Skeletal muscle tissue (tissue), 4 donors: ENCODE data around the gene LIPM. TPM values are rescaled to one million over a fixed set of nuclear protein-coding genes. Genes with fewer than 3 reads are reported as not detected.

Experiments used
- H3K27ac ChIP-seq: one replicate; pipeline ENCODE4 v1.7.0; 2013; ENCODE audit warnings: mild to moderate bottlenecking, low read depth, low read length, inconsistent platforms
- H3K27me3 ChIP-seq, 3 donors: one replicate each; pipeline ENCODE4 v1.7.0; 2013; ENCODE audit warnings: low read length in 3 of 3; ENCODE audit not compliant: control insufficient read depth in 3 of 3, insufficient read depth in 3 of 3
- H3K36me3 ChIP-seq, 3 donors: one replicate each; pipeline ENCODE4 v1.7.0; 2013; ENCODE audit warnings: low read length in 3 of 3; ENCODE audit not compliant: control insufficient read depth in 3 of 3, insufficient read depth in 3 of 3
- H3K4me1 ChIP-seq, 3 donors: one replicate each; pipeline ENCODE4 v1.7.0; 2013; ENCODE audit warnings: low read length in 3 of 3, mild to moderate bottlenecking in 3 of 3; ENCODE audit not compliant: control insufficient read depth in 3 of 3, insufficient read depth in 3 of 3
- H3K4me3 ChIP-seq, 3 donors: one replicate each; pipeline ENCODE4 v1.7.0; 2013; ENCODE audit warnings: low read length in 3 of 3
- H3K9ac ChIP-seq, 3 donors: one replicate each; pipeline ENCODE4 v1.7.0; 2013; ENCODE audit warnings: low read length in 3 of 3, mild to moderate bottlenecking in 3 of 3, moderate library complexity in 2 of 3, low read depth in 1 of 3
- H3K9me3 ChIP-seq, 3 donors: one replicate each; pipeline ENCODE4 v1.7.0; 2013; ENCODE audit warnings: low read length in 3 of 3; ENCODE audit not compliant: control insufficient read depth in 3 of 3
- total RNA-seq: library from RNA; depleted of rRNA; stranded (reverse); fragments of >200 nt; gene quantifications from one replicate; pipeline ENCODE4 v1.2.3, GENCODE V29; 2014
- donor health status: Osteomylitis.

The LIPM gene
- total RNA-seq, 1 donor from 2014 or later: under 0.01 TPM

- Histone ChIP-seq H3K9ac (no peak overlapping the region), H3K9me3 (no peaks in the 10 kb centered on the region), H3K4me3 (no peak overlapping the region), H3K27ac (no peak overlapping the region), H3K36me3 (no peaks in the 10 kb centered on the region), H3K4me1 (no peaks in the 10 kb centered on the region), H3K27me3 (no peaks in the 10 kb centered on the region)
These were observed 2.1 kb upstream of the LIPM start for GRCh38 chr10:88800152-88801125.

- no peaks in the 10 kb centered on the region for H3K27me3 ChIP-seq
- H3K36me3 ChIP-seq: no peaks in the 10 kb centered on the region
- no peak overlapping the region for H3K4me3 ChIP-seq
- no peaks in the 10 kb centered on the region for H3K4me1 ChIP-seq
- no peak overlapping the region for H3K27ac ChIP-seq
- no peaks in the 10 kb centered on the region for H3K9me3 ChIP-seq
- H3K9ac ChIP-seq: no peak overlapping the region
These were observed 1.1 kb downstream of the LIPM start for GRCh38 chr10:88803641-88804040.

- no peaks in the 10 kb centered on the region for H3K36me3 ChIP-seq
- H3K9ac ChIP-seq: no peak overlapping the region
- H3K27ac ChIP-seq: no peak overlapping the region
- no peak overlapping the region for H3K4me3 ChIP-seq
- H3K4me1 ChIP-seq: no peaks in the 10 kb centered on the region
- H3K27me3 ChIP-seq: no peaks in the 10 kb centered on the region
- no peaks in the 10 kb centered on the region for H3K9me3 ChIP-seq
These were observed 1.7 kb downstream of the LIPM start for GRCh38 chr10:88804083-88804812.

- no peaks in the 10 kb centered on the region for H3K4me1 ChIP-seq
- H3K9me3 ChIP-seq: no peaks in the 10 kb centered on the region
- H3K27me3 ChIP-seq: no peaks in the 10 kb centered on the region
- H3K4me3 ChIP-seq: no peak overlapping the region
- no peak overlapping the region for H3K9ac ChIP-seq
- H3K36me3 ChIP-seq: no peaks in the 10 kb centered on the region
- H3K27ac ChIP-seq: no peak overlapping the region
These were observed 2.8 kb downstream of the LIPM start for GRCh38 chr10:88805361-88805760.

GRCh38 chr10:88805924-88806323 is 3.4 kb downstream of the LIPM start:
- no peaks in the 10 kb centered on the region for H3K4me1 ChIP-seq
- no peak overlapping the region for H3K9ac ChIP-seq
- no peaks in the 10 kb centered on the region for H3K27me3 ChIP-seq
- H3K4me3 ChIP-seq: no peak overlapping the region
- H3K9me3 ChIP-seq: no peaks in the 10 kb centered on the region
- no peaks in the 10 kb centered on the region for H3K36me3 ChIP-seq
- H3K27ac ChIP-seq: no peak overlapping the region

- H3K9me3 ChIP-seq: no peaks in the 10 kb centered on the region
- no peak overlapping the region for H3K9ac ChIP-seq
- H3K4me1 ChIP-seq: no peaks in the 10 kb centered on the region
- H3K27me3 ChIP-seq: peaks cover 0 to 3% (median 0%) of the 10 kb centered on the region in 3 donors
- H3K27ac ChIP-seq: no peak overlapping the region
- H3K4me3 ChIP-seq: no peak overlapping the region
- H3K36me3 ChIP-seq: no peaks in the 10 kb centered on the region
These were observed 7.1 kb downstream of the LIPM start for GRCh38 chr10:88809621-88810020.

GRCh38 chr10:88810196-88810961 is 7.8 kb downstream of the LIPM start:
- Histone ChIP-seq H3K36me3 (no peaks in the 10 kb centered on the region), H3K4me3 (no peak overlapping the region), H3K4me1 (no peaks in the 10 kb centered on the region), H3K9ac (no peak overlapping the region), H3K9me3 (no peaks in the 10 kb centered on the region), H3K27me3 (peaks cover 0 to 3% (median 0%) of the 10 kb centered on the region in 3 donors), H3K27ac (no peak overlapping the region)

GRCh38 chr10:88813200-88813599 is 10.7 kb downstream of the LIPM start:
- Histone ChIP-seq H3K9ac (no peak overlapping the region), H3K4me3 (no peak overlapping the region), H3K9me3 (no peaks in the 10 kb centered on the region), H3K27ac (no peak overlapping the region), H3K36me3 (no peaks in the 10 kb centered on the region), H3K4me1 (no peaks in the 10 kb centered on the region), H3K27me3 (peaks cover 0 to 3% (median 0%) of the 10 kb centered on the region in 3 donors)

GRCh38 chr10:88819290-88819689 is 16.8 kb downstream of the LIPM start:
- Histone ChIP-seq H3K4me3 (no peak overlapping the region), H3K9me3 (no peaks in the 10 kb centered on the region), H3K27ac (no peak overlapping the region), H3K4me1 (no peaks in the 10 kb centered on the region), H3K27me3 (no peaks in the 10 kb centered on the region), H3K9ac (no peak overlapping the region), H3K36me3 (no peaks in the 10 kb centered on the region)
